Urothelium cell line (cell line): Measurements from ENCODE around the gene PDE6B.
"Not testable (repeated sequence)": the region's sequence is repeated elsewhere in the genome, so short reads cannot be mapped to it uniquely, and the experiment has no call there.

Experiments
- DNase-seq: peaks from one replicate; pipeline ENCODE4 v3.0.0; 2011; ENCODE audit warnings: low spot score, mixed read lengths
- FAIRE-seq: peaks from 2 replicates; lab custom pipeline; 2011; peaks lifted over from hg19 to GRCh38; lab: Jason Lieb, UNC

The PDE6B gene

GRCh38 chr4:666822-667544 is 41.6 kb downstream of the PDE6B start:
- DNase-seq (no peak), FAIRE-seq (no peak)

DNA sequence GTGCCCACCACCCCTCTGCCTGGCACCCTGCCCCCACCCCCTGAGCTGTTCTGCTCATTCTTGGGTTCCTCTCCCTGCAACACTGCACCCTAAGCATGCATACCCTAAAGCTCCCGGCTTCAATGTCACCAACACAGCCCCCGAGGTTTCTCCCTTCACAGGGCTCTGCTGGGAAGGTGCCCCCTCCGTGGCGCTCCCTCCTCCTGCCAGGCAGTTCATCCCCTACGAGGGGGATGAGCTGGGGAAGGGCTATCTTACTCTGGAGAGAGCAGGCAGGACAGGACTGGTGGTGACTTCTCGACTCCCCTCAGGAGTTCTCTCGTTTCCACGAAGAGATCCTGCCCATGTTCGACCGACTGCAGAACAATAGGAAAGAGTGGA is 42.2 kb downstream of the PDE6B start:
- FAIRE-seq (no peak), DNase-seq (no peak)

- not testable (repeated sequence) for DNase-seq, FAIRE-seq
Measured at GRCh38 chr4:668219-668618, 42.8 kb downstream of the PDE6B start.

DNA sequence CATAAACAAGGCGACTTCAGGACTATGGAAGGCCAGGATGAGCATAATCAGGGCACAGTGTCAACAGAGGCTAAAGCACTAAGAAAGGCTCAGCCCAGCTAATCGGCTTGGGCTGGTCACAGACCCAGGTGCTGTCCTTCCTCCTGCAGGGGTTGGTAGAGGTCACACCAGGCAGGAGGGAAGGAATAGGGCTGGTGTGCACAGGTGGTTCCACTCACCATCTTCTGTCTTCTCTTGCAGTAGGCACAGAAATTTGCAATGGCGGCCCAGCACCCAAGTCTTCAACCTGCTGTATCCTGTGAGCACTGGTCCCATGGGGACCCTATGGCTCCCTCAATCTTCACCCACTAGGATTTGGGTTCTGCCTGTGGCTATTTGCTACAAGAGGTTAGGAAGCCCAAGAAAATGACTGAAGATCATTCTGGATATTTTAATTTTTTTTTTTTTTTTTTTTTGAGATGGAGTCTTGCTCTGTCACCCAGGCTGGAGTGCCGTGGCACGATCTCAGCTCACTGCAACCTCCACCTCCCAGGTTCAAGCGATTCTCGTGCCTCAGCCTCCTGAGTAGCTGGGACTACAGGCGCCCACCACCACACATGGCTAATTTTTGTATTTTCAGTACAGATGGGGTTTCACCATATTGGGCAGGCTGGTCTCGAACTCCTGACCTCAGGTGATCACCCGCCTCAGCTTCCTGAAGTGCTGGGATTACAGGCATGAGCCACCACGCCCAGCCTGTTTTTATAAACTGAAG is 44.6 kb downstream of the PDE6B start:
- not testable (repeated sequence) for FAIRE-seq

GRCh38 chr4:671769-672168 is 46.4 kb downstream of the PDE6B start:
- DNase-seq (no peak), FAIRE-seq (no peak)

More for the DNA sequence above, 44.6 kb downstream of the PDE6B start:
- not testable (repeated sequence) for DNase-seq

- DNase-seq (no peak), FAIRE-seq (no peak)
Measured at GRCh38 chr4:673349-674091, 48.1 kb downstream of the PDE6B start.

GRCh38 chr4:674172-675035 is 49.0 kb downstream of the PDE6B start, which contains the start of the genes ATP5ME and MYL5:
Gene ATP5ME (minus strand): TSS chr4:674276. CDS start chr4:674247, 29 bp downstream.
Gene MYL5 (plus strand): TSS chr4:674542. CDS start chr4:678027, 3,485 bp downstream.
- FAIRE-seq (peak; percentile 93), DNase-seq (peak; percentile 97)

GRCh38 chr4:675036-675882 is 49.9 kb downstream of the PDE6B start:
- DNase-seq (no peak), FAIRE-seq (no peak)

GRCh38 chr4:675980-676870 is 50.9 kb downstream of the PDE6B start:
- no peak for FAIRE-seq
- DNase-seq: no peak

DNA sequence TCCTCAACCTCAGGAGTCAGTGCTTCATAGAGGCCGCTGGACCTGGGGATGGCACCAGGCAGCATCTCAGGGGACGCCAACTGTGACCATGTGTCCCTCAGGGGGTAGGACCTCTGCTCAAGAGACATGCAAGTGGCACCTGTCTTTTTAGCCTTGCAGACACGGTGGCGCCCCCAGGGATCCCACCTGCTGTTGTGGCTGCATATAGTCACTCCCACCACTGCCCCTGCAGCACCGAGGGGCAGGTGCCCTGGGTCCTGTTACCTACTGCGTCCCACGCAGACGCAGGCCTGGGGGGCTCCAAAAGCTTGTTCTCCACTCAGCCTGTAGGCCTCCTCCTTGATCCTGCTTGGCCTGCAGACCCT is 51.5 kb downstream of the PDE6B start:
- DNase-seq (no peak), FAIRE-seq (no peak)

DNA sequence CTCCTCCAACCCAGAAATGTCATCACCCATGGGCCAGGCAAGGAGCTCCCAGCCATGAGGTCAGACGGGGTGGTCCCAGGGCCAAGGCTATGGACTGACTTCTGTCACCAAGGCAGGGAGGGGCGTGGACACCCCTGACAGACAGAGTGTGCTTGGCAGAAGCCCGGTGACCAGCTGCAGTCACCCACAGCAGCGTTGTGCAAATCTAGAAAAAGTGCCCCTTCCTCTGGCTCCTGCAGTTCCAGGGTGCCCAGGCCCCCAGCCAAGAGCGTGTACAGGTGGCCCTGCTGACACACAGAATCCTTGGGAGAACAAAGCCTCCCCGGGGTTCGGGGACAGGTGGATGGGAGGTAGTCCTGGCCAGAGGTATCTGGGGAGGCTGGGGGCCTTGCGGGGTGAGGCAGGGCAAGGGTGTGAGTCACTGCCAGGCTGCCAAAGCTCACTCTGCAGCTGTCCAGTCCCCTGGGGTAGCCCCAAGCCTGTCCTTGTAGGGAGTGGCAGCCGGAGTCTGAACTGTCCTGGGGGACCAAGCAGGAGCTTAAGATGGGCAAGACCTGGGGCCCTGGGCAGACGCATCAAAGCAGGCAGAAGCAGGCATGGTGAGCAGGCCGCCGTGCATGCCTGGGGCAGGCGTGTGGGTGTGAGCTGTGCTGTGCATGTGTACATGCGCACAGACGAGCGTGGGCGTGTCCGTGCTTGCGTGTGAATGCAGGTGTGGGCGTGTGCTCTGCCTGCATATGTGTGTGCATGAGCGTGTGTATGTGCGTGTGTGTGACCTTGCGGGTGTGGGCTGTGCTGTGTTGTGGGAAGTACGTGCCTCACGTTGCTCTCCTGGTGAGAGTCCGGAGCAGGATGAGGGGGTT is 52.3 kb downstream of the PDE6B start:
- DNase-seq (no peak), FAIRE-seq (no peak)

DNA sequence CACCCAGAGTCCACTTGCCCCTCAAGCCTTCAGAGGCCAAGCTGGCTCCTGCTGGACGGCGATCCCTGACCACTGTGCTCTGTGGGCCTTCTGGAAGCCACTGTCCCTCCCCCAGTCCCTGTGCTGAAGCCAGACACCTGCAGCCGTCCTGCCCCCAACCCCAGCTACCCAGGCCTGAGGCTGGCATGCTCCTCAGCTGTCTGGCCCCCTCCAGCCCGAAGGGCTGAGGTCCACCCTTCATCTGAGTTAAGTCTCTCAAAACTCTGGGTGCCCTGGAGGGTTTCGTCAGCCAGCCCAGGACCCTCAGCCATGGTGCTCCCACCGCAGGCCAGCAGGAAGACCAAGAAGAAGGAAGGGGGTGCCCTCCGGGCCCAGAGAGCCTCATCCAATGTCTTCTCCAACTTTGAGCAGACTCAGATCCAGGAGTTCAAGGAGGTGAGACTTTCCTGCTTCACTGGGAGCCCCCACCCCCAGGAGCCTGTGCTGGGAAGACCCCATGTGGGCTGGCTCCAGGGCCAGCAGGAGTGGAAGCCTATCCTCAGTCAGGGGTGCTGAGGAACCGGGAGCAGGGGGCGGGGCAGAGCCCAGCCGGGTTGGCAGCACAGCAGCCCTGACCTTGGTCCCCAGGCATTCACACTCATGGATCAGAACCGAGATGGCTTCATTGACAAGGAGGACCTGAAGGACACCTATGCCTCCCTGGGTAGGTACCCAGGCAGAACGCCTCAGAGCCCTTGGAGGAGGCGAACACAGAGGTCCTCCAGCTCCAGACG is 53.1 kb downstream of the PDE6B start:
- DNase-seq (no peak), FAIRE-seq (no peak)

DNA sequence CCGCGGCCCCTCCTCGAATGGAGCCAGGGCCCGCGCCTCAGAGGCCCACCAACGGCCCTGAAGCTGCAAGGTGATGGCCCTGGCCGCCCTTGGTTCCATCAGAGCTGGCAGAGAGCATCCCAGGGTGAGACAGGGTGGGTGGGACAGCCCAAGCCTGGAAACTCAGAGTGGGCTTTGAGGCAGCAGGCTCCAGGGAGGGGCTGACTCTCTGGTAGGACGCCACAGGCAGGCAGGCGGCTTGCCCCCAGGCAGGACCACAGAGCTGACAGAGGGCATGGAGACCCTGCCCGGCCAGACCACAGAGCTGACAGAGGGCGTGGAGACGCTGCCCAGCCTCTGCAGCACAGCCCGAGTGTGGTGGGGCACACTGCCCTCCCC is 53.7 kb downstream of the PDE6B start:
- FAIRE-seq (no peak), DNase-seq (no peak)

DNA sequence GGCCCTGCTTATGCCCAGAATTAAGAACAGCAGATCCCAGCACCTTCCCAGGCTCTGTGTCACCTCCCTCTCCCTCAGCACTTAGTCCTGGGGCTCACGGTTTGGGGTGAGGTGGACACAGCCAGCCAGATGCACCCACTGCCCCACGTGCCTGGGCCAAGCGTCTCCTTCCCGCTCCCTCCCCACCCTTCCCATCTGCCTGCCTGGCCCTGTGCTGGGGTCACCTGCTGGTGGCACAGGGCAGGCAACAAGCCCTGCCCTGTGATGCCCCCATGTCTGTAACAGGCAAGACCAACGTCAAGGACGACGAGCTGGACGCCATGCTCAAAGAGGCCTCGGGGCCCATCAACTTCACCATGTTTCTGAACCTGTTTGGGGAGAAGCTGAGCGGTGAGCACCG is 54.3 kb downstream of the PDE6B start:
- no peak for DNase-seq
- FAIRE-seq: no peak

DNA sequence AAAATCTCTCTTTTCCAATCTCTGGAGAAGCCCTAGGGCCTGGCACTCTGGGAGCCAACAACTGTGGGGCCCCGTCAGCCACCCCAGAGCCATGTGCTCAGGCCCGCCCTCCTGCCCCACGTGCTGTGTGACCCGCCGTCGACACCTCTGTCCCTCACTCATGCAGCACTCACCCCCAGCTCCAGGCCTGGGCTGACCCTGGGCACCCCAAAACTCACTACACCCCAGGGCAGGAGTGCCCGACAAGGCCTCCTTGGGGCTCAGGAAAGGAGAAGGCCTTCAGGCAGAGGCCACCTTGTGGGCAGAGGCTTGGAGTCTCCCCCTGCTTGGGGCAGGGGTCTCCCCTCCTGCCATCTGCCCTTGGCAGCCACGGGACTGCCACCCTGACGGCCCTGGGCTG is 54.7 kb downstream of the PDE6B start:
- DNase-seq: no peak
- FAIRE-seq: no peak

GRCh38 chr4:680551-680927 is 55.2 kb downstream of the PDE6B start:
- no peak for FAIRE-seq
- DNase-seq: no peak
